Ascending aorta (tissue), 2 donors: ENCODE measurements around the gene ZNF678. TPM values are rescaled to one million over a fixed set of nuclear protein-coding genes. Genes with fewer than 3 reads are reported as not detected.

Source experiments
- DNase-seq, 2 donors: peaks; one replicate each; pipeline ENCODE4 v3.0.0-alpha.2; 2019; ENCODE audit warnings: low spot score in 2 of 2
- H3K27ac ChIP-seq, 2 donors: fragments of 200-600 bp; sonication (generic); one replicate each; pipeline ENCODE4 v1.5.1; 2016 to 2017; ENCODE audit warnings: mild to moderate bottlenecking in 1 of 2
- H3K27me3 ChIP-seq: fragments of 200-600 bp; sonication (generic); one replicate; pipeline ENCODE4 v1.5.1; 2017
- H3K36me3 ChIP-seq, 2 donors: fragments of 200-600 bp; sonication (generic); one replicate each; pipeline ENCODE4 v1.5.1; 2016
- H3K4me1 ChIP-seq, 2 donors: fragments of 200-600 bp; sonication (generic); one replicate each; pipeline ENCODE4 v1.5.1; 2016 to 2017; ENCODE audit warnings: mild to moderate bottlenecking in 1 of 2
- H3K4me3 ChIP-seq, 2 donors: fragments of 200-600 bp; sonication (generic); one replicate each; pipeline ENCODE4 v1.5.1; 2016 to 2017; ENCODE audit warnings: mild to moderate bottlenecking in 1 of 2
- H3K9me3 ChIP-seq, 2 donors: fragments of 200-600 bp; sonication (generic); one replicate each; pipeline ENCODE4 v1.5.1; 2016
- intact Hi-C: fragments of 100-400 bp; cut with DNase I; formaldehyde crosslinking; loops from one replicate; pipeline ENCODE4 v1.15.1; 2023
- total RNA-seq: library from RNA; depleted of rRNA; stranded (reverse); fragments of >200 nt; gene quantifications from one replicate; pipeline ENCODE4 v1.1.0, GENCODE V29; 2016
- TF ChIP-seq, protein P1 (sequence below), 3 experiments: fragments of 200-600 bp in 2 of 3; fragments of 450-650 bp in 1 of 3; sonication (generic) in 2 of 3; IDR thresholded peaks; one replicate each; pipeline ENCODE4 v1.5.1; 2016 to 2019; ENCODE audit warnings: antibody characterized with exemption in 3 of 3, mild to moderate bottlenecking in 1 of 3, moderate library complexity in 1 of 3

ZNF678 gene
- total RNA-seq, 1 donor from 2014 or later = 0.75 TPM

- no peaks in the 10 kb centered on the region for H3K27me3 ChIP-seq
- no peak overlapping the region for H3K27ac ChIP-seq
- TF ChIP-seq, protein P1, sequence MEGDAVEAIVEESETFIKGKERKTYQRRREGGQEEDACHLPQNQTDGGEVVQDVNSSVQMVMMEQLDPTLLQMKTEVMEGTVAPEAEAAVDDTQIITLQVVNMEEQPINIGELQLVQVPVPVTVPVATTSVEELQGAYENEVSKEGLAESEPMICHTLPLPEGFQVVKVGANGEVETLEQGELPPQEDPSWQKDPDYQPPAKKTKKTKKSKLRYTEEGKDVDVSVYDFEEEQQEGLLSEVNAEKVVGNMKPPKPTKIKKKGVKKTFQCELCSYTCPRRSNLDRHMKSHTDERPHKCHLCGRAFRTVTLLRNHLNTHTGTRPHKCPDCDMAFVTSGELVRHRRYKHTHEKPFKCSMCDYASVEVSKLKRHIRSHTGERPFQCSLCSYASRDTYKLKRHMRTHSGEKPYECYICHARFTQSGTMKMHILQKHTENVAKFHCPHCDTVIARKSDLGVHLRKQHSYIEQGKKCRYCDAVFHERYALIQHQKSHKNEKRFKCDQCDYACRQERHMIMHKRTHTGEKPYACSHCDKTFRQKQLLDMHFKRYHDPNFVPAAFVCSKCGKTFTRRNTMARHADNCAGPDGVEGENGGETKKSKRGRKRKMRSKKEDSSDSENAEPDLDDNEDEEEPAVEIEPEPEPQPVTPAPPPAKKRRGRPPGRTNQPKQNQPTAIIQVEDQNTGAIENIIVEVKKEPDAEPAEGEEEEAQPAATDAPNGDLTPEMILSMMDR (IDR thresholded peaks at IDR 0.05) = no peak
- DNase-seq = no peak
- H3K4me1 ChIP-seq = peaks cover 4 to 8% of the 10 kb centered on the region in 2 donors
- intact Hi-C loops = loop anchor here (5.0 to 10.0 kb wide), 4 partner anchors 58 to 603 kb away; partner anchors contain the start of gene CDC42BPA
- peaks cover 10 to 37% of the 10 kb centered on the region in 2 donors for H3K9me3 ChIP-seq
- H3K4me3 ChIP-seq = no peak overlapping the region
- no peaks in the 10 kb centered on the region for H3K36me3 ChIP-seq
Measured at GRCh38 chr1:227540170-227541098, 22.9 kb upstream of the ZNF678 start.

GRCh38 chr1:227541129-227541528 is 22.2 kb upstream of the ZNF678 start:
- no peak for DNase-seq
- TF ChIP-seq, protein P1 (IDR thresholded peaks at IDR 0.05) = no peak
- peaks cover 4 to 8% of the 10 kb centered on the region in 2 donors for H3K4me1 ChIP-seq
- H3K27me3 ChIP-seq = no peaks in the 10 kb centered on the region
- peaks cover 10 to 30% of the 10 kb centered on the region in 2 donors for H3K9me3 ChIP-seq
- no peak overlapping the region for H3K4me3 ChIP-seq
- H3K36me3 ChIP-seq = no peaks in the 10 kb centered on the region
- intact Hi-C loops = loop anchor here (5.0 to 10.0 kb wide), 4 partner anchors 59 to 604 kb away; partner anchors contain the start of gene CDC42BPA
- no peak overlapping the region for H3K27ac ChIP-seq

DNA sequence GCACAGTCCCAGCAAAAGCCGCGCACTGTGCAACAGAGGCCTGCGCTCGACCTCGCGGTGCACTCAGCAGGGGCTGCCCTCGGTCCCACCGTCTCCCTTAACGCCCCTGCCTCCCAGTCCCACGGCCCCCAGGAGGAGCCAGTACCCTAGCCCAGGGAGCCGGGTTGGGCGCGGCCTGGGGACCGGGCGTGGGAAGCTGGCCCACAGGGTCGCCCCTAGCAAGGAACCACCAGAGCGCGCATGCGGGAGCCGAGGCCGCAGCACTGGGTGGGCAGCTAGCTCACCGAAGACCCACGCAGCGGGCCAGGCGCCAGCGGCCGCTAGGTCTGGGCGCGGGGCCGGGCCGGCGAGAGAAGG is 21.6 kb upstream of the ZNF678 start:
- Histone ChIP-seq H3K9me3 (peaks cover 4 to 23% of the 10 kb centered on the region in 2 donors), H3K36me3 (no peaks in the 10 kb centered on the region), H3K27me3 (no peaks in the 10 kb centered on the region), H3K27ac (peak overlapping the region; percentile 79 to 85), H3K4me3 (peak overlapping the region; percentile 93 to 98), H3K4me1 (peaks cover 4 to 8% of the 10 kb centered on the region in 2 donors)
- DNase-seq = no peak
- TF ChIP-seq, protein P1 (IDR thresholded peaks at IDR 0.05) = no peak
- intact Hi-C loops = loop anchor here (1.0 to 10.0 kb wide), 5 partner anchors 22 to 604 kb away; partner anchors contain the start of genes CDC42BPA and ZNF678

- intact Hi-C loops = loop anchor here (1.0 to 10.0 kb wide), 5 partner anchors 21 to 605 kb away; partner anchors contain the start of genes CDC42BPA and ZNF678
- H3K9me3 ChIP-seq = peaks cover 0 to 17% of the 10 kb centered on the region in 2 donors
- peak overlapping the region; percentile 79 to 85 for H3K27ac ChIP-seq
- H3K36me3 ChIP-seq = no peaks in the 10 kb centered on the region
- H3K4me3 ChIP-seq = peak overlapping the region; percentile 93 to 98
- peaks cover 4 to 8% of the 10 kb centered on the region in 2 donors for H3K4me1 ChIP-seq
- DNase-seq = peak; percentile 37 to 93
- H3K27me3 ChIP-seq = no peaks in the 10 kb centered on the region
- TF ChIP-seq, protein P1 (IDR thresholded peaks at IDR 0.05) = peak; percentile 82 to 92 (median 82)
Measured at GRCh38 chr1:227542153-227543120, 20.9 kb upstream of the ZNF678 start.
